Stimulated activated CD8-positive, alpha-beta memory T cell treated with anti-CD3 and anti-CD28 coated beads, Interleukin-15, amount 100 ng/mL, for 1 hour (primary cell): ENCODE data around the gene NEK6.

ENCODE experiments used
- DNase-seq: peaks from one replicate; pipeline ENCODE4 v3.0.0-alpha.2; 2020; ENCODE audit warnings: low read depth

Gene NEK6

GRCh38 chr9:124257844-124258606 is at the start of gene NEK6:
Gene NEK6, plus strand, starts transcription at chr9:124257949. Its CDS starts 44,016 bp downstream, at chr9:124301965.
- DNase-seq, result no peak

GRCh38 chr9:124208571-124208970 is 49.2 kb upstream of the NEK6 start:
- DNase-seq, result no peak

GRCh38 chr9:124209279-124209678 is 48.5 kb upstream of the NEK6 start:
- no peak for DNase-seq

GRCh38 chr9:124209774-124210173 is 48.0 kb upstream of the NEK6 start:
- DNase-seq, result no peak

- DNase-seq, result no peak
Observed at GRCh38 chr9:124210697-124211096, 47.1 kb upstream of the NEK6 start.

GRCh38 chr9:124212381-124213050 is 45.2 kb upstream of the NEK6 start:
- DNase-seq, result no peak

GRCh38 chr9:124213396-124213795 is 44.4 kb upstream of the NEK6 start:
- no peak for DNase-seq

- DNase-seq, result no peak
Observed at GRCh38 chr9:124214116-124214515, 43.6 kb upstream of the NEK6 start.

GRCh38 chr9:124214596-124215367 is 43.0 kb upstream of the NEK6 start:
- no peak for DNase-seq

- no peak for DNase-seq
Observed at GRCh38 chr9:124215368-124215910, 42.3 kb upstream of the NEK6 start.

GRCh38 chr9:124215956-124216355 is 41.8 kb upstream of the NEK6 start:
- DNase-seq, result no peak

GRCh38 chr9:124216474-124217176 is 41.1 kb upstream of the NEK6 start:
- peak; percentile 11 for DNase-seq

- no peak for DNase-seq
Observed at GRCh38 chr9:124217836-124218437, 39.8 kb upstream of the NEK6 start.

- no peak for DNase-seq
Observed at GRCh38 chr9:124218438-124218982, 39.2 kb upstream of the NEK6 start.

GRCh38 chr9:124218987-124219461 is 38.7 kb upstream of the NEK6 start:
- DNase-seq, result no peak

GRCh38 chr9:124220946-124221451 is 36.8 kb upstream of the NEK6 start:
- no peak for DNase-seq

- DNase-seq, result no peak
Observed at GRCh38 chr9:124221676-124222075, 36.1 kb upstream of the NEK6 start.

GRCh38 chr9:124222109-124222508 is 35.6 kb upstream of the NEK6 start:
- no peak for DNase-seq

GRCh38 chr9:124222918-124223720 is 34.6 kb upstream of the NEK6 start:
- DNase-seq, result no peak

GRCh38 chr9:124225945-124226344 is 31.8 kb upstream of the NEK6 start:
- DNase-seq, result no peak
